GM21717 (cell line): ENCODE results near the gene CCDC30.

Experiments used
- ATAC-seq: cut with Tn5 transposase; IDR thresholded peaks from one replicate; pipeline ENCODE4 v1.9.1; 2021; ENCODE audit warnings: mild to moderate bottlenecking, moderate library complexity; ENCODE audit not compliant: unreplicated experiment

CCDC30 gene

GRCh38 chr1:42639116-42639515, 176.0 kb downstream of the CCDC30 start:
- ATAC-seq, result no peak

DNA sequence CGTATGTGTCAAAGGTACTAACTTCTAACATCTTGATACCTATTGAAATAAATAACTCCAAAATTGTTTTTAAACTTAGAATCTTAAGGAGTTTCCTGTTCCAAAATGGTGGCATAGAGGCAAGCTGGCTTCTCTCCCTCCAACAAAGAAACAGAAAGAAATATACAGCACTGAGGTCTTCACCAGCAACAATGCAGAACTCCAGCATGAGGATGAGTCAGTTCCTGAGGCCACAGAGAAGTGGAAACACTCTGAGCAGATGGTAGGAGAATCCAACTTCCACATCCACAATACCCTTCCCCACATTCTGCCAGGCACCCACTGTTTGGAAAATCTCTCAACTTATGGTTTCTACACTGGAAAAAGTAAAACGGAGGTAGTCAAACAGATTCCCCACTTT, 183.0 kb downstream of the CCDC30 start:
- ATAC-seq, result no peak

DNA sequence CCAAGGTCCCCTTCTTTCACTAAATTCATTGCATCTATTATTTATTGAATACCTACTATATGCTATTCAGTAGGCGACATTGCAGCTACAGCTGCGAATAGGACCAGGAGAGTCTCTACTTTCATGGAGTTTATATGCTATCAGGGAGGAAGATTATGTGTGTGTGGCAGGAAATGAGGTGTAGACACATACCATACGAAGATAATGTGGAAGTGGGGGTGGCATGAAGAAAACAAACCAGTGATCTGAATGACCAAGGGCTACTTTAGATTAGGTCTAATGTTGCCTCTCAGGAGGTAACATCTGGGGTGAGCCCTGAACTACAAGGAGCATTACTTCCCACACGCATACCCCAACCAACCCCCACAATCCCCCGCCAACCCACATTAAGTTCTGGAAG, 194.1 kb downstream of the CCDC30 start:
- ATAC-seq, result no peak

DNA sequence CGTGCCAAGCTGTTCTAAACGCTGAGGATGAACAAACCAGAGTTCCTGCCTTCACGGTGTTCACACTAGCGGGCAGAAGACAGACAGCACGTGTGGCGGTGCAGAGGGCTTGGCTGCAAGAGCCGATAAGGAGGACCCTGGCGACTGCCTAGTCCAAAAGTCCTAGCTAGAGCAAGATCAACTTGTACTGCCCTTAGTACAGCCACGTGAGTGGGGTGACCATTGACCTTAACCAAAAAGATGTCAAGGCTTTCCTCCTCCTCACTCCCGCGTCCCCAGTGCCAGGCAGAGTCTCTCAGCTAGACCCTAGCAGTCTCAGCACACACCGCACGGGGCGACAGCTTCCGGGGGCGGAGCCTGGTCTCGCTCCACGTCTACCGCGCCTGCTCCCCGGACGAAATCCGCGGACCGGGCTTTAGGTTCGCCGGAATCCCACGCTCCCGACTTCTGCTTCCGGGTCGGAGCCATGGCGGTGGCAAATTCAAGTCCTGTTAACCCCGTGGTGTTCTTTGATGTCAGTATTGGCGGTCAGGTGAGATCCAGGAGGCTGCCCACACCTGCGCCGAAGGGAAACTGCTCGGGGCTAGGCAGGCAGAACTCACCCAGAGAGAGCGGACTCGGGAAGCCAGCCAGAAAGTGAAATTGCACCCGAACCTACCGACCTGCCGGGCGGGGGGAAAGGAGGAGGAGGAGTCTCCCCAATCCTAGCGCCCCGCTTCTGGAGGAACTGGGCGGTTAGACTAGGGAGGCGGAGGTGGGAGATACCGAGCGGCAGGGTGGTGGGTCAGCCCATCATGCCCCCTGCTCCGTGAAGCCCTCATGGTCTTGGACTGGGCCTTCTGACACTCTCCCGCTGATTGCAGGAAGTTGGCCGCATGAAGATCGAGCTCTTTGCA, 195.1 kb downstream of the CCDC30 start, which contains the start of gene PPIH:
PPIH (plus strand) TSS at position 443 of the 896 bp plus-strand sequence; CDS start at position 467, 24 bp downstream.
- ATAC-seq, result peak; percentile 95

- peak; percentile 24 for ATAC-seq
Observed at GRCh38 chr1:42658877-42659337, 195.8 kb downstream of the CCDC30 start.

DNA sequence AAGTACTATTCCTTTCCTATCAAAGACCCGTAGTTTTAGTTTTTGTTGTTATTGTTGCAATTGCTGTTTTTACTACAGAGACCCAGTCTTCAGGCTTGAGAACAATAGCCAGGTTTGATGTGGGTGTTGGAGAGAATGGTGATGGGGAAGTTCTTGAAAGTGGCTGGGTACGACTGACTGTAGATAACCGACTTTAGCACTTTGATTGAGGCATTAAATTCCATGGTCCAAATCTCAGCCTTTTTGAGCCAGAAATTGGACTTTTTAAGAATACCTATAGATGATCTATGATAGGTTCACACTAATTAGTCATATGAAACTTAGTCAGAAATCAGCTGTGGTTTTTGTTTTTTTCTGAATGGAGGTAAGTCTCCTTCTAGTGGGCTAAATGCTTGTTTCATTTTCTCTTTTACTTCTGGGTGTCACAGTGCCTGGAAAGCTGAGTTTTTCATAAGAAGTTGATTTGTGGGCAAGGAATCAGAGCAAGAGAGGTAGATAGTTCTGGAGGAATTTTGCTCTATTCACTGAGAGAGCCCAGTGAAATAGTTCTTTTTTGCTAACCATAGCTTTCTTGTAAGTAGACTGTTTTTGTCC, 197.9 kb downstream of the CCDC30 start:
- ATAC-seq, result no peak

DNA sequence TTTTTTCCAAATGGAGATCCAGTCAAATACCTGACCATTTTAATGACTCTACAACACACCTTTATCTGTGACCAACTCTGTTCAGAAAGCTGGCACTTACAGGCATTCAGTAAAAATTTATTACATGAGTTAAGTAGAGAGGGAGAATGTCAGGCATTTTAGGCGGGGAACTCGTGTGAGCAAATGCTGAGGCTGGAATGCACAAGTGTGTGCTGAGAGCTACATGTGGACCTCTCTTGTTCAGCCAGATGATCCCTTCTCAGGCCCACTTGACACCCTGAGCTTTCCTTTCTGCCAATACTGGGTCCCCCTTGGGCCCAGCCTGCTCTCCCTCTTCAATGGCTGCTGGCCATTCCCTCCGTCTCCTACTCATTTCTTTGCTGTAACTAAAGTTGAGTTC, 206.8 kb downstream of the CCDC30 start:
- no peak for ATAC-seq

DNA sequence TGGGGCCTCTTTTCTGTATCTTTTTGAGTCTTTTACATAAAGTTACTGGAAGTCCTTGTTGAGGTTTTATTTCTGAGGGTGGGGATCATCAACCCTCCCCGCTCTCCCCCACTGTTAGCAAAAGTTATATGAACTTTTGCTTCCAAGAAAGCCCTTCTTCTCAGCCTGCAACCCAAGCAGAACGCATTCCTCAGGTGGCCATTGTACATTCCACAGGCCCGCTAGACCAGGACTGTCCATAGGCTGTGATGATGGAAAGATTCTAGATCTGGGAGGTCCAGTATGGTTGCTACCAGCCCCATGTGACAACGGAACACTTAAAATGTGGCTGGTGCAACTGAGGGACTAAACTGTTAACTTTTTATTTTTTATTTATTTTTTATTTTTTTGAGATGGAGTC, 207.3 kb downstream of the CCDC30 start:
- no peak for ATAC-seq

DNA sequence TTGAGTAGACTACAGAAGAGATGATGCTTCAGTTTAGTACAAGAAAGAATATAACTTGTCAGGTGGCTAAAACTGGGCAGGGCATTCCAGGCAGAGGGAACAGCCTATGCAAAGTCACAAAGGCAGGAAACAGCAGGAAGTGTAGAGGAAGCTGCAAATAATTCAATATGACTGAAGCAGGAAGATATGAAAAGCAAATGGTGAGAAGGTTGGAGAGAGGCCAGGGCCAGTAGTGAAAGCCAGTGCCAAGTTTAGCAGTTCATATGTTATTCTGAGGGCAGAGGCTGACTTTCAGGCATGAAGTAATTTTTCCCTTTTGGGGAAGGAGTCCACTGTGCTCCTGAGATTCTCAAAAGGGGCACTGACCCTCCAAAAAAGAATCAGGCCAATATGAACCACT, 211.1 kb downstream of the CCDC30 start:
- ATAC-seq, result no peak

DNA sequence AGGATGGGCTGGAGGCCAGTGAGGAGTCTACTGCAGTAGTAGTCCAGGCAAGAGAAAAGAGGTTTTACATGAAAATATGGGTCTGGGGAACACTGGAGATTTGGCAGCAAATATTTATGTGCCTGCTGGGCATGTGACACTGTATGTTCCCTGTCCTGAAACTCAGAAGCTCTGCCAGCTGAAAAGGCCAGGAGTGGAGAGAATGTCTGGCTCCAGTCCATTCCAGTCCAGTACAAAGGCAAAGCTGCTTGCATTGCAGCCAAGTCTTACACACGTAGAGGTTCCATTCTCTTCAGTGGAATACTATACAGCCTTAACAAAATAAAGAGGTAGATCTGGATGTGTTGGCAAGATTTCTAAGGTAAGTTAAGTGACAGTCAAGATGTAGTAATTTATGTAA, 211.6 kb downstream of the CCDC30 start:
- no peak for ATAC-seq

- no peak for ATAC-seq
Observed at GRCh38 chr1:42675467-42675866, 212.4 kb downstream of the CCDC30 start.

DNA sequence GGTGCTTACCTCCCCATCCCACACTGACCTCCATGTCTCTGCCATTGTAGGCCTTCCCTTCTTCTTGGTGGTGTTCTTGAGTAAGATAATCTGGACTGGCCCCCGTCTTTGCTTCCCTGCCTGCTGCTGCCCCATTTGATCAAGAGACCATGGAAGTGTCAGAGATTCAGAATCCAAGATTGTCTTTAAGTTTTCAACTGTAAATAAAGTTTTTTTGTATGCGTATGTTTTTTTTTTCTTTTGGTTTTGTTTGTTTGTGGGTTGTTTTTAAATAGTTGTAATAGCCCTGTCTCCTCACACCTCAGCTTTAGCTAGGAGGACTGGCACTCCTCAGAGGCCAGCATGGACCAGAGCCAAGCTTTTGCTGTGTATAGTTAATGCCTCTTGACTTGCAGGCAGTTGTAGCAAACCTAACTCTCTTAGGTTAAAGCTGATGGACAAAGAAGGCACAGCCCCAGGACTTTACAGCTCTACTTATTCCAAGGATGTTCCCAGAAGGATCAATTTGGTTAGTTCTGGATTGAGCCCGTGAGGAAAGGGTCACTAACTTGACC, 213.5 kb downstream of the CCDC30 start:
- no peak for ATAC-seq

DNA sequence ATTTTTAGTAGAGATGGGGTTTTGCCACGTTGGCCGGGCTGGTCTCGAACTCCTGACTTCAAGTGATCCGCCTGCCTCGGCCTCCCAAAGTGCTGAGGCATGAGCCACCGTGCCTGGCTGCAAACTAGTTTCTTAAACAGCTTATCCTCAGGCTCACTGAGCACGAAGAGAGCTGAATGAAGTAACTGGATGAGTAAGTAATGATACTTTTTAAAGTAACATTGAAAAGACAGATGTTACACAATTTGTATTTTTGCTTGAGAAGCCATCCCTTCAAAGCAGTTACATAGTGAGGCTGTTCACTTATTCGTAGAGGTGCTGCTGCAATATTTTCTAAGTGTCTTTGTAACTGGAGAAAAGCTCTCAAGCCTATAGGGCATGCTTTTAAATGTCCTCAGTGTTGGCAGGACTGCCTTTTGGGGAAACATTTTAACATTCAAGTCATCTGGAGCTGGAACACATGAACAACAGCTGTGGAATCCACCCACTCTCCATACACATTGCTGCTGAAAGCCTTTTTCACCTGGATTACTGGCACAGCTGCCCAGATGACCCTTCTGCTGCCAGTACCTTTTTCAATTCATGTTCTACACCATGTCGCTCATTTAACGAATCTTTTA, 216.4 kb downstream of the CCDC30 start:
- ATAC-seq, result no peak

DNA sequence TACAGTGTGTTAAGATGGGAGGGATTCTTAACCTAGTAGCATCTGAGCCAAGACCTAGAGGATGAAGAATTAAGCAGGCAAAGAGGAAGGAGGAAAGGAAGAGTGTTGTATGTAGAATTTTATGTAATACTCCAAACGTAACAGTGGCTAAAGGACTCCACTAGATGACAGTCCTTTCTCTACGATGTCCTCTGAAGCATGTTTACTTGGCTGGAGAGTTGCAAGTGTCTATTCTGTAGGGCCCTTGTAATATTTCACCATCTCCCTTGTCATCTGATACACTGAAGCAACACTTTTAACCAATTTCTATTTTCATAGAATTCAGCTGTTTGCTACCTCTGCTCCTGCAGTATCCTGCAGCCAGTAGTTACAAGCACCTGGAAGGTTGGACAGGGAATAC, 217.0 kb downstream of the CCDC30 start:
- no peak for ATAC-seq

DNA sequence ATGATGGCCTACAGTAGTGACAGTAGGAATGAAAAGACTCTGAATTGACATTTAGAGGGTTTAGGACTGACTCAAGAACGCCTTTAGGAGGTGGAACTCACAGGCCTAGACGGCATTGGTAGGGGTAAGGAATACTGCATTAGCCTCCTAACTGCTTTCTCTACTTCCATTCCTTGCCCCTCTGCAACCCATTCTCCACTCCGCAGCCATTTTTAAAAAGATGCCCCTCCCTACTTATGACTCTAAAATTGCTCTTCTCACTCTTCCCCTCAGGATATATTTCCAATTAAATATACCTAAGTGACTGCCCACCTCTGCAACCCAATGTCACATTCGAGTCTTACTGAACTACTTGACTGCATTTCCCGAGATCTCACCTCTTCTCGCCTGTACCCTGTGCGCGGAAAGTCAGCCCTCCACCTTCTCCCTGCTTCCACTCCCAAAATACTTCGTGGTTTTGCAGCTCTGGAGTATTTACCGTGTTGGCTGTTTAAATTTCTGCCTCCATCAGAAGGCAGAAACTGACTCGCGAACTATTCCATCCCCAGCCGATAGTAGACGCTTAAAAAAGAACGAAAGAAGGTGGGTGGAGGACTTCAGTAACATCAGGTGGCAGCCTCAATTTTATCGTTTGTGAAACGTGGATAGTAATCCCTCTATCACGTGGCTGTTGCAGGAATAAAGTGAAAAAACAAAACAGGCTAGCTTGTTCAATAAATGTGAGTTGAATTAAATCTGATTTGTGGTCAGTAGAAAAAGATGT, 218.0 kb downstream of the CCDC30 start:
- ATAC-seq, result no peak

DNA sequence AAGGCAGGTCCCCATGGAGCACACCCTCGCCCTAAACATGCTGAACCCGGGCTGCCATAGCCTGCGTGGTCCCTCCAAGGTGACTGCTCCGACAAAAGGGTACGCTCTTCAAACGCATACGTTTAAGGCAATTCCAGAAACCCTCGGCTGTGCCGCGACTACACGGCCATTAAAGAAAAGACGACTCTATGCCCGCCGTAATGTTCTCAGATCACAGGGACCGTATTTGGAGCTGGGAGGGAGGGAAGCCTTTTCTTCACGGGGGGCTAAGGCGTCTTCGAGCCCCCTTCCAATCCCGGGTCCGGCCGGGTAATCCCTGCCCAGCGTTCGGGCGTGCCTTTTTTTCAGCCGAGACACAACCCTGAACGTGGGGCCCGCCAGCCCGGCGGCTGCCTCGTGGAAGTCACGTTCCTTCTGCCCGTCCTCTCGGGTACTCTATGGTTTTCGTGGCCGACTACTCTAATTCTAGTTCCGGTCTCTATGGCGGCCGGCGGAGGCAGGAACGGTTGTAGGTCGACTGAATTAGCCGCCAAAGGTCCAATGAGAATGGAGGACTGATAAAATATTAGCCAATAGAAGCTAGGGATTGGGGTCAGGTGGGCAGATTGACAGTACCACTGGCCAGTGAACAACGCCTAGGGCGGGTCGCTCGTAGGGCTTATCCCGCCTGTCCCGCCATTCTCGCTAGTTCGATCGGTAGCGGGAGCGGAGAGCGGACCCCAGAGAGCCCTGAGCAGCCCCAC, 218.8 kb downstream of the CCDC30 start, which contains the start of gene YBX1:
YBX1 (plus strand) TSS at position 678 of the 743 bp plus-strand sequence. CDS start 148 bp downstream, outside the sequence.
- ATAC-seq, result peak; percentile 89

DNA sequence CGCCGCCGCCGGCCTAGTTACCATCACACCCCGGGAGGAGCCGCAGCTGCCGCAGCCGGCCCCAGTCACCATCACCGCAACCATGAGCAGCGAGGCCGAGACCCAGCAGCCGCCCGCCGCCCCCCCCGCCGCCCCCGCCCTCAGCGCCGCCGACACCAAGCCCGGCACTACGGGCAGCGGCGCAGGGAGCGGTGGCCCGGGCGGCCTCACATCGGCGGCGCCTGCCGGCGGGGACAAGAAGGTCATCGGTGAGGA, 219.3 kb downstream of the CCDC30 start:
- ATAC-seq, result peak; percentile 17

DNA sequence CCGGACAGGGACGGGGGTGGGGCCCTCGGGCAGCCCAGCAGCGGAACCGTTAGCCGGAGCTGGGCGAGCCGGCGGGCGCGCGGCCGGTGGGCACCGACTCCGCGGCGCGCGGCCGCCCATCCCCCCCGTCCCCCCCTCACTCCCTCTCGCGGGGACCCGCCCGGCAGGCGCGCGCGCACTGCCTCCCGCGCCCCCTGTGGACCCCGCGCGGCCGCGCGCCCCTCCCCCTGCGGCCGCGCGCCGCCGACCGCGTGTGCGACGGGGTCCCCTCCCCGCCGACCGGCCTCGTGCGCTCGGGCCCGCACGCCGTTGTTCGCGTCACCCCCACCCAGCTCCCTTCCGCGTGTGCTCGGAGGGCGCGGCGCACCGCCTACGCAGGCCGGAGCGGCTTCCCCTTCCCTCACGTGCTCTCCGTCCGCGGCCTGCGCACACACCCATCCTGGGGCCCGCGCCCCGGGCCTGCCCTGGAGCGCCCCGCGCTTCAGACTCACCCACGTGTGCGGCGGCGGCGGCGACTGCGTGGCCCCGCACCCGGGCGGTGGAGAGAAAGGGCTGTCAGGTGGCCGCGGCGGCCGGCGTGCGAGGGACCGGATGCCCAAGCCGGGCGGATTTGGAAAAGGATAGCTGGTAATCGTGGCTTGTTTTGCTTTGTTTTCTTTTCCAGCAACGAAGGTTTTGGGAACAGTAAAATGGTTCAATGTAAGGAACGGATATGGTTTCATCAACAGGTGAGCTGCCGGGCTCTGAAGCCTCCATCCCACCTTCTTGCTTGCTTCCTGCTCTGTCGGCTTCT, 219.8 kb downstream of the CCDC30 start:
- peak; percentile 43 for ATAC-seq

- ATAC-seq, result no peak
Observed at GRCh38 chr1:42684139-42684538, 221.1 kb downstream of the CCDC30 start.
